Astrocyte (in vitro differentiated cells and primary cell): ENCODE data around the gene UBTD1. TPM values are rescaled to one million over a fixed set of nuclear protein-coding genes. Genes with fewer than 3 reads are reported as not detected.

Source experiments
- DNase-seq: peaks from one replicate; pipeline ENCODE4 v3.0.0-alpha.2; 2010; ENCODE audit warnings: low read depth
- FAIRE-seq: peaks from 2 replicates; lab custom pipeline; 2011; peaks lifted over from hg19 to GRCh38; lab: Jason Lieb, UNC
- H2AFZ ChIP-seq: 2 replicates; pipeline ENCODE4 v1.6.0; 2012; ENCODE audit warnings: low read depth, low read length, inconsistent platforms
- H3K27ac ChIP-seq: 2 replicates; pipeline ENCODE4 v1.5.1; 2011; ENCODE audit warnings: low read depth, low read length, inconsistent platforms
- H3K27me3 ChIP-seq: 2 replicates; pipeline ENCODE4 v1.6.0; 2011; ENCODE audit warnings: low read length, inconsistent platforms; ENCODE audit not compliant: insufficient read depth
- H3K36me3 ChIP-seq: 2 replicates; pipeline ENCODE4 v1.5.1; 2011; ENCODE audit warnings: low read length, inconsistent platforms; ENCODE audit not compliant: insufficient read depth
- H3K4me1 ChIP-seq: 2 replicates; pipeline ENCODE4 v1.5.1; 2011; ENCODE audit warnings: low read length, inconsistent platforms; ENCODE audit not compliant: insufficient read depth
- H3K4me2 ChIP-seq: 2 replicates; pipeline ENCODE4 v1.6.0; 2012; ENCODE audit warnings: low read length, inconsistent platforms
- H3K4me3 ChIP-seq: 2 replicates; pipeline ENCODE4 v1.5.1; 2011; ENCODE audit warnings: low read depth, mild to moderate bottlenecking, low read length, inconsistent platforms; ENCODE audit not compliant: insufficient read depth
- H3K79me2 ChIP-seq: 2 replicates; pipeline ENCODE4 v1.6.0; 2012; ENCODE audit warnings: mild to moderate bottlenecking, low read length, inconsistent platforms; ENCODE audit not compliant: insufficient read depth
- H3K9ac ChIP-seq: 2 replicates; pipeline ENCODE4 v1.6.0; 2012; ENCODE audit warnings: mild to moderate bottlenecking, low read length, inconsistent platforms
- H3K9me3 ChIP-seq: 2 replicates; pipeline ENCODE4 v1.5.1; 2012; ENCODE audit warnings: low read depth, mild to moderate bottlenecking, low read length, inconsistent platforms; ENCODE audit not compliant: insufficient read depth
- H4K20me1 ChIP-seq: 2 replicates; pipeline ENCODE4 v1.6.0; 2012; ENCODE audit warnings: low read length, inconsistent platforms; ENCODE audit not compliant: insufficient read depth
- H3K27ac Mint-ChIP-seq: one replicate; pipeline ENCODE4 v1.8.0; 2021; ENCODE audit warnings: mild to moderate bottlenecking, mixed read lengths; ENCODE audit not compliant: unreplicated experiment
- H3K27me3 Mint-ChIP-seq: one replicate; pipeline ENCODE4 v1.8.0; 2021; ENCODE audit warnings: low read depth, mixed read lengths; ENCODE audit not compliant: unreplicated experiment
- H3K36me3 Mint-ChIP-seq: one replicate; pipeline ENCODE4 v1.8.0; 2021; ENCODE audit warnings: low read depth, mixed read lengths; ENCODE audit not compliant: unreplicated experiment
- H3K4me1 Mint-ChIP-seq: one replicate; pipeline ENCODE4 v1.8.0; 2021; ENCODE audit warnings: low read depth, mixed read lengths; ENCODE audit not compliant: unreplicated experiment
- H3K4me3 Mint-ChIP-seq: one replicate; pipeline ENCODE4 v1.8.0; 2021; ENCODE audit warnings: mild to moderate bottlenecking, moderate library complexity, mixed read lengths; ENCODE audit not compliant: unreplicated experiment
- H3K9me3 Mint-ChIP-seq: one replicate; pipeline ENCODE4 v1.8.0; 2021; ENCODE audit warnings: mild to moderate bottlenecking, mixed read lengths; ENCODE audit not compliant: unreplicated experiment
- CTCF ChIP-seq: IDR thresholded peaks from 2 replicates; pipeline ENCODE4 v1.5.1; 2011; ENCODE audit warnings: low read depth, mild to moderate bottlenecking, inconsistent platforms, low read length, moderate library complexity; ENCODE audit not compliant: insufficient read depth
- EZH2 ChIP-seq: IDR thresholded peaks from 2 replicates; pipeline ENCODE4 v1.6.1; 2012; ENCODE audit warnings: mild to moderate bottlenecking, low read length, inconsistent platforms; ENCODE audit not compliant: insufficient read depth
- total RNA-seq: library from RNA; stranded (reverse); gene quantifications from 2 replicates; pipeline ENCODE4 v1.2.1, GENCODE V29; 2021

The UBTD1 gene
- total RNA-seq, 1 donor from 2014 or later = 73.1 TPM

DNA sequence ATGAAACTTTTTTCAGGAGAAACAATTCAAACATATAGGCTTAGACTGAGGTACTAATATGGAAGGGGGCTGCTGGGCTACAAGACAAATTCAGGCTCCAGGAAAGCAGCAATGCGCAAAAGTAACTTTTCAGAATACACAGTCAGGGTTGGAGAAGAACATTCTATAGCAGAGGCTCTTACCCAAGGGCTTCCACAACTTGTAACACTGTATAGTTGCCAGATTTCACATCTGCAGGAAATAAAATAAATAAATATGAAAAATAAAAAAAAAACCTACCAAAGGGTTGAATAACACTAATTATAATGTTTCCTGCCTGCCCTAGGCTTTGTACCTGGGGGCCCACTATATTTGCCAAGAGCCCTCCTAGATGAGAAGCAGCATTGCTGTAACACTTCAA is 14.8 kb upstream of the UBTD1 start:
- Mint-ChIP-seq H3K27me3 (no peaks in the 10 kb centered on the region), H3K36me3 (peaks cover 13% of the 10 kb centered on the region), H3K27ac (no peak overlapping the region), H3K4me3 (no peak overlapping the region), H3K4me1 (peaks cover 13% of the 10 kb centered on the region), H3K9me3 (peaks cover 2% of the 10 kb centered on the region)
- DNase-seq (no peak), FAIRE-seq (no peak)
- Histone ChIP-seq H3K79me2 (peaks cover 75% of the 10 kb centered on the region), H3K4me1 (peaks cover 6% of the 10 kb centered on the region), H3K4me2 (no peak overlapping the region), H3K9ac (no peak overlapping the region), H3K36me3 (peaks cover 22% of the 10 kb centered on the region), H3K9me3 (no peaks in the 10 kb centered on the region), H2AFZ (no peak overlapping the region), H3K27me3 (no peaks in the 10 kb centered on the region), H3K4me3 (no peak overlapping the region), H4K20me1 (peaks cover 71% of the 10 kb centered on the region), H3K27ac (no peak overlapping the region)
- TF ChIP-seq CTCF (no peak), EZH2 (no peak)

- Histone ChIP-seq H4K20me1 (peaks cover 74% of the 10 kb centered on the region), H3K9ac (no peak overlapping the region), H3K27me3 (no peaks in the 10 kb centered on the region), H2AFZ (no peak overlapping the region), H3K4me1 (no peaks in the 10 kb centered on the region), H3K9me3 (no peaks in the 10 kb centered on the region), H3K27ac (no peak overlapping the region), H3K4me3 (no peak overlapping the region), H3K4me2 (no peak overlapping the region), H3K36me3 (peaks cover 7% of the 10 kb centered on the region), H3K79me2 (peaks cover 84% of the 10 kb centered on the region)
- no peaks in the 10 kb centered on the region for H3K9me3 Mint-ChIP-seq
- no peak for DNase-seq
- peaks cover 7% of the 10 kb centered on the region for H3K36me3 Mint-ChIP-seq
- peaks cover 20% of the 10 kb centered on the region for H3K4me1 Mint-ChIP-seq
- H3K27ac Mint-ChIP-seq = no peak overlapping the region
- TF ChIP-seq CTCF (no peak), EZH2 (no peak)
- FAIRE-seq = no peak
- no peak overlapping the region for H3K4me3 Mint-ChIP-seq
- H3K27me3 Mint-ChIP-seq = no peaks in the 10 kb centered on the region
Measured at GRCh38 chr10:97485647-97486281, 13.0 kb upstream of the UBTD1 start.

GRCh38 chr10:97490592-97490991 is 8.1 kb upstream of the UBTD1 start:
- no peak overlapping the region for H3K4me3 Mint-ChIP-seq
- peaks cover 98% of the 10 kb centered on the region for H3K79me2 ChIP-seq
- H3K27me3 Mint-ChIP-seq = no peaks in the 10 kb centered on the region

More at GRCh38 chr10:97490592-97490991, 8.1 kb upstream of the UBTD1 start:
- Histone ChIP-seq H3K36me3 (no peaks in the 10 kb centered on the region), H3K27ac (no peak overlapping the region), H3K9ac (no peak overlapping the region), H3K9me3 (no peaks in the 10 kb centered on the region), H3K27me3 (no peaks in the 10 kb centered on the region), H4K20me1 (peaks cover 84% of the 10 kb centered on the region), H2AFZ (no peak overlapping the region), H3K4me2 (no peak overlapping the region), H3K4me3 (no peak overlapping the region), H3K4me1 (no peaks in the 10 kb centered on the region)
- no peak for TF ChIP-seq EZH2
- no peak for TF ChIP-seq CTCF
- H3K27ac Mint-ChIP-seq = no peak overlapping the region
- H3K4me1 Mint-ChIP-seq = peaks cover 29% of the 10 kb centered on the region
- FAIRE-seq = no peak
- no peaks in the 10 kb centered on the region for H3K9me3 Mint-ChIP-seq
- no peak for DNase-seq
- H3K36me3 Mint-ChIP-seq = peaks cover 2% of the 10 kb centered on the region
